H1 (cell line): ENCODE data around the gene MLF2. TPM values are rescaled to one million over a fixed set of nuclear protein-coding genes. Genes with fewer than 3 reads are reported as not detected.
A peak's percentile ranks its signal among the peaks of the same experiment; 100 is the strongest.

Experiments used
- ATF3 ChIP-seq: IDR thresholded peaks from 2 replicates; pipeline ENCODE4 v1.6.1; 2011; ENCODE audit warnings: low read depth, mild to moderate bottlenecking, low read length; ENCODE audit not compliant: insufficient read depth
- BACH1 ChIP-seq: IDR thresholded peaks from 2 replicates; pipeline ENCODE4 v1.6.1; 2012; ENCODE audit warnings: low read length, improper control_type of control experiment
- BCL11A ChIP-seq, 2 experiments: IDR thresholded peaks; one replicate each; pipeline ENCODE4 v1.6.1; 2011; ENCODE audit warnings: low read depth in 2 of 2, low read length in 2 of 2, mild to moderate bottlenecking in 2 of 2
- CBX5 ChIP-seq: fragments of 300-800, 300-1000 bp; sonication (generic); IDR thresholded peaks from 2 replicates; pipeline ENCODE4 v1.7.1; 2016; ENCODE audit warnings: antibody characterized with exemption, low read length, low read depth
- CHD1 ChIP-seq: IDR thresholded peaks from 2 replicates; pipeline ENCODE4 v1.6.1; 2012; ENCODE audit warnings: low read depth, low read length, improper control_type of control experiment
- CTCF ChIP-seq, 3 experiments: IDR thresholded peaks; 1 replicate in 2 of 3; 2 replicates in 1 of 3; pipeline versions ENCODE4 v1.5.1 to v1.6.1; 2011; ENCODE audit warnings: low read length in 3 of 3, mild to moderate bottlenecking in 3 of 3, inconsistent platforms in 2 of 3, low read depth in 1 of 3, moderate library complexity in 1 of 3; ENCODE audit not compliant: insufficient read depth in 1 of 3; ENCODE audit errors: control extremely low read depth in 1 of 3
- EGR1 ChIP-seq: IDR thresholded peaks from 2 replicates; pipeline ENCODE4 v1.6.1; 2011; ENCODE audit warnings: low read depth, low read length, borderline replicate concordance
- JUN ChIP-seq: IDR thresholded peaks from 2 replicates; pipeline ENCODE4 v1.6.1; 2011; ENCODE audit warnings: low read depth, mild to moderate bottlenecking, improper control_type of control experiment, low read length
- JUND ChIP-seq: IDR thresholded peaks from 2 replicates; pipeline ENCODE4 v1.6.1; 2011; ENCODE audit warnings: mild to moderate bottlenecking, improper control_type of control experiment, low read length
- POLR2A ChIP-seq, 2 experiments: IDR thresholded peaks; 1 replicate in 1 of 2; 2 replicates in 1 of 2; pipeline ENCODE4 v1.6.1; 2011; ENCODE audit warnings: low read depth in 2 of 2, low read length in 2 of 2, mild to moderate bottlenecking in 2 of 2; ENCODE audit errors: control extremely low read depth in 1 of 2
- POLR2AphosphoS5 ChIP-seq: IDR thresholded peaks from 2 replicates; pipeline ENCODE4 v1.6.1; 2011; ENCODE audit warnings: low read depth, low read length
- RBBP5 ChIP-seq: IDR thresholded peaks from 2 replicates; pipeline ENCODE4 v1.7.1; 2012; ENCODE audit warnings: low read depth, mild to moderate bottlenecking, inconsistent platforms, low read length, moderate library complexity, borderline replicate concordance
- RXRA ChIP-seq: IDR thresholded peaks from 2 replicates; pipeline ENCODE4 v1.6.1; 2011; ENCODE audit warnings: low read depth, mild to moderate bottlenecking, low read length, moderate library complexity; ENCODE audit not compliant: insufficient read depth
- SIN3A ChIP-seq, 2 experiments: IDR thresholded peaks in 1 of 2; conservative IDR thresholded peaks in 1 of 2; 2 replicates each; pipeline ENCODE4 v1.6.1; 2011 to 2012; ENCODE audit warnings: low read length in 2 of 2, improper control_type of control experiment in 1 of 2, low read depth in 1 of 2, mild to moderate bottlenecking in 1 of 2
- SP1 ChIP-seq: IDR thresholded peaks from 2 replicates; pipeline ENCODE4 v1.6.1; 2011; ENCODE audit warnings: low read depth, low read length
- SP4 ChIP-seq: IDR thresholded peaks from 2 replicates; pipeline ENCODE4 v1.6.1; 2012; ENCODE audit warnings: low read length, inconsistent platforms
- SRF ChIP-seq: IDR thresholded peaks from 2 replicates; pipeline ENCODE4 v1.6.1; 2011; ENCODE audit warnings: mild to moderate bottlenecking, low read depth, low read length, moderate library complexity
- TAF7 ChIP-seq: optimal IDR thresholded peaks from 2 replicates; pipeline ENCODE3; 2011; ENCODE audit warnings: low read depth, mild to moderate bottlenecking, inconsistent platforms, low read length, moderate library complexity, borderline replicate concordance
- YY1 ChIP-seq: IDR thresholded peaks from 2 replicates; pipeline ENCODE4 v1.6.1; 2011; ENCODE audit warnings: low read depth, mild to moderate bottlenecking, low read length
- polyA plus RNA-seq, 7 experiments: library from polyadenylated mRNA; depleted of rRNA in 3 of 7; stranded (reverse) in 5 of 7; unstranded in 2 of 7; fragments of >200 nt in 5 of 7; fragments of 200-250 nt in 2 of 7; gene quantifications; 1 replicate in 5 of 7; 2 replicates in 1 of 7; 4 replicates in 1 of 7; pipeline versions ENCODE4 v1.2.1 to v1.2.3, GENCODE V29; 2011 to 2013; ENCODE audit warnings: missing spikeins in 2 of 7, mixed read lengths in 2 of 7
- total RNA-seq: library from RNA; stranded (reverse); fragmentation: NEBNext Ultra II Directional; extraction: Animal tissue kit (Norgen Biotek cat#: 25700); gene quantifications from 2 replicates; pipeline ENCODE4 v1.2.1, GENCODE V29; 2021

MLF2 gene
- total and polyA plus RNA-seq, 2 of the 8 experiments (the other 6 are each of a cell fraction or from before 2014, with no cell fraction given), result 229 to 401 TPM

GRCh38 chr12:6778574-6779550, 25.9 kb upstream of the MLF2 start (continued):
- TF ChIP-seq POLR2AphosphoS5 (peak; percentile 46), SRF (0 out of 2 replicates have a peak, but pooled peaks have one; percentile 23), RXRA (no peak), SP4 (no peak), JUN (no peak), JUND (no peak), BCL11A (IDR thresholded peaks at IDR 0.05; ENCODE audit: low read depth in 2 of 2, low read length in 2 of 2) (no peak), ATF3 (no peak), EGR1 (0 out of 2 replicates have a peak, but pooled peaks have one; percentile 19), CTCF (IDR thresholded peaks at IDR 0.05; ENCODE audit: control extremely low read depth in 1 of 3, insufficient read depth in 1 of 3, low read depth in 1 of 3, low read length in 3 of 3) (peak in 2 of 3 experiments; percentile 95 to 98; a peak in 3 of 4 replicates), CHD1 (no peak), TAF7 (no peak), BACH1 (0 out of 2 replicates have a peak, but pooled peaks have one; percentile 24), SIN3A (conservative IDR thresholded peaks at IDR 0.05 in 1 of 2, IDR thresholded peaks at IDR 0.05 in 1 of 2; ENCODE audit: low read depth in 1 of 2, low read length in 2 of 2) (peak; percentile 38 to 80; a peak in 2 of 4 replicates), RBBP5 (no peak), YY1 (no peak), CBX5 (no peak), POLR2A (IDR thresholded peaks at IDR 0.05; ENCODE audit: control extremely low read depth in 1 of 2, low read depth in 2 of 2, low read length in 2 of 2) (no peak), SP1 (peak; percentile 41; the same call in 1 of the 2 replicates)
